Measurements from ENCODE around the gene DHX57. TPM values are rescaled to one million over a fixed set of nuclear protein-coding genes. Genes with fewer than 3 reads are reported as not detected.

Gene DHX57
- total RNA-seq, 1 donor, result 19.5 TPM

DNA sequence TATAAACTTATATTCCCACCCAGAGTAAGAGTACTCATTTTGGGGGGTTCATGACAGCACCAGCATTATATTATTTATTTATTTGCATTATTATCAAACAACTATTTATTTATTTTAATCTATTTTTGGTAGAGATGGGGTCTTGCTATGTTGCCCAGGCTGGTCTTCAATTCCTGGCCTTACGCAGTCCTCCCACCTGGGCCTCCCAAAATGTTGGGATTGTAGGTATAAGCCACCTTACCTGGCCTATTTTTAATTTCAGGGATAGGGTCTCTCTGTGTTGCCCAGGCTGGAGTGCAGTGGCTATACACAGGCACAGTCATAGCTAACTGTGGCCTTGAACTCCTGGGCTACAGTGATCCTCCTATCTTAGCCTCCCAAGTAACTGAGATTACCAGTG lies 67.1 kb downstream of the DHX57 start:
- Histone ChIP-seq H3K4me1 (ENCODE audit: insufficient read depth, low read length) (no peaks in the 10 kb centered on the region), H4K20me1 (ENCODE audit: insufficient read depth, low read length) (no peaks in the 10 kb centered on the region), H3K79me2 (ENCODE audit: insufficient read depth, low read length) (no peaks in the 10 kb centered on the region), H3K27me3 (ENCODE audit: insufficient read depth, low read length) (no peaks in the 10 kb centered on the region), H3K9me3 (ENCODE audit: low read depth, low read length) (no peaks in the 10 kb centered on the region), H3K4me3 (ENCODE audit: insufficient read depth, low read length) (no peak overlapping the region), H2AFZ (ENCODE audit: low read length) (no peak overlapping the region), H3K36me3 (ENCODE audit: insufficient read depth, low read length) (peaks cover 25% of the 10 kb centered on the region), H3K4me2 (ENCODE audit: insufficient read depth, low read length) (no peak overlapping the region), H3K27ac (ENCODE audit: low read depth, low read length) (no peak overlapping the region)
- TF ChIP-seq, protein P1, sequence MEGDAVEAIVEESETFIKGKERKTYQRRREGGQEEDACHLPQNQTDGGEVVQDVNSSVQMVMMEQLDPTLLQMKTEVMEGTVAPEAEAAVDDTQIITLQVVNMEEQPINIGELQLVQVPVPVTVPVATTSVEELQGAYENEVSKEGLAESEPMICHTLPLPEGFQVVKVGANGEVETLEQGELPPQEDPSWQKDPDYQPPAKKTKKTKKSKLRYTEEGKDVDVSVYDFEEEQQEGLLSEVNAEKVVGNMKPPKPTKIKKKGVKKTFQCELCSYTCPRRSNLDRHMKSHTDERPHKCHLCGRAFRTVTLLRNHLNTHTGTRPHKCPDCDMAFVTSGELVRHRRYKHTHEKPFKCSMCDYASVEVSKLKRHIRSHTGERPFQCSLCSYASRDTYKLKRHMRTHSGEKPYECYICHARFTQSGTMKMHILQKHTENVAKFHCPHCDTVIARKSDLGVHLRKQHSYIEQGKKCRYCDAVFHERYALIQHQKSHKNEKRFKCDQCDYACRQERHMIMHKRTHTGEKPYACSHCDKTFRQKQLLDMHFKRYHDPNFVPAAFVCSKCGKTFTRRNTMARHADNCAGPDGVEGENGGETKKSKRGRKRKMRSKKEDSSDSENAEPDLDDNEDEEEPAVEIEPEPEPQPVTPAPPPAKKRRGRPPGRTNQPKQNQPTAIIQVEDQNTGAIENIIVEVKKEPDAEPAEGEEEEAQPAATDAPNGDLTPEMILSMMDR (IDR thresholded peaks at IDR 0.05; ENCODE audit: extremely low read depth, low read depth, low read length), result no peak
- DNase-seq (ENCODE audit: insufficient read length, low spot score, missing footprints), result no peak

DNA sequence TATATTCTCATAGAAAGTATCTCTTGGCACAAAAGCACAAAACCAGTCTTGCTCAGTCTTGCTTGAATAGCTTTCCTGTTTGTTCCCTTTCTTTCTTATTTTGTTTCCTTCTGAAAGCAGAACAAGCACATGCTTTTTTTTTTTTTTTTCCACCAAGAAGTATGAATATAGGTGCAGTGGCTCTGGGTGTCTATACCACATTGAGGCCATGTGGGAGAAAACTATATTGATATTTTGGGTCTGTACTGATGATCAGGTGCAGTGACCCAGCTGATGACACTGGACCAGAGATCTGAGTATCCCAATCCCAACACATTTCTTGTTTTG lies 69.0 kb downstream of the DHX57 start:
- TF ChIP-seq, protein P1 (IDR thresholded peaks at IDR 0.05; ENCODE audit: extremely low read depth, low read depth, low read length), result no peak
- H3K36me3 ChIP-seq (ENCODE audit: insufficient read depth, low read length), result peaks cover 28% of the 10 kb centered on the region
- DNase-seq (ENCODE audit: insufficient read length, low spot score, missing footprints), result no peak
- H2AFZ ChIP-seq (ENCODE audit: low read length), result no peak overlapping the region
- H3K27ac ChIP-seq (ENCODE audit: low read depth, low read length), result no peak overlapping the region
- no peak overlapping the region for H3K4me2 ChIP-seq (ENCODE audit: insufficient read depth, low read length)
- no peaks in the 10 kb centered on the region for H3K27me3 ChIP-seq (ENCODE audit: insufficient read depth, low read length)
- H3K79me2 ChIP-seq (ENCODE audit: insufficient read depth, low read length), result no peaks in the 10 kb centered on the region
- no peak overlapping the region for H3K4me3 ChIP-seq (ENCODE audit: insufficient read depth, low read length)
- H4K20me1 ChIP-seq (ENCODE audit: insufficient read depth, low read length), result no peaks in the 10 kb centered on the region
- H3K4me1 ChIP-seq (ENCODE audit: insufficient read depth, low read length), result no peaks in the 10 kb centered on the region
- no peaks in the 10 kb centered on the region for H3K9me3 ChIP-seq (ENCODE audit: low read depth, low read length)

DNA sequence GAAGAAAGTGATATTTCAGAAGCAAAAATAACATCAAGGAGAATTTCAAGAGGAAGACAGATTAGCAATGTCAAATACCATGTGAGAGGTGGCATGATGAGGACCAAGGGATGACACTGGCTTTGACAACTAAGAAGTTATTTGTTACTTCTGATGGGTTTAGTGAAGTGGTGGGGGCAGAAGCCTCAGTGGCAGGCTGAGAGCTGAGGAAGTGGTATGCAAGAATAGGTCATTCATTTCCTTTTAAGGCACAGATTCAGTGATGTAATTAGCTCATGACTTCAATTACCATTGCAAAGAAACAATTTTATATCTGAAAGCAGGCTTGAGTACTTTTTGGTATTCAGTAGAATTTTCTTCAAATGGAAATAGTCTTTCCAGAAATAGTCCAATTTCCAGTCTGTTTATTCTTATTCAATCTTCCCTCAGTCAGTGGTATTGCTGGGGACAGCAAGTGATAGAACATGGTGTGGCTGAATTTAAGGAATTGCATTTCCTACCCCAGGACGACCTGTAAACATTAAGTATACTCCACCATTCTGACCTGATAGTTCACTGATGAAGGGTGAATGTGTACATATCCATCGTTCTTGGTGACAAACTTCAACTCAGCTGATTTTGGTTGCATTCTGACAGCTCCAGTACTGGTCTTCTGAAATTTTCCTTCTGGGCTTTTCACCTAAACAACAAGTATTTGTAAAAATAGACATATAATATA lies 69.6 kb downstream of the DHX57 start:
- Histone ChIP-seq H3K9me3 (ENCODE audit: low read depth, low read length) (no peaks in the 10 kb centered on the region), H2AFZ (ENCODE audit: low read length) (no peak overlapping the region), H3K4me2 (ENCODE audit: insufficient read depth, low read length) (no peak overlapping the region), H3K4me1 (ENCODE audit: insufficient read depth, low read length) (no peaks in the 10 kb centered on the region), H3K36me3 (ENCODE audit: insufficient read depth, low read length) (peaks cover 25% of the 10 kb centered on the region), H3K27me3 (ENCODE audit: insufficient read depth, low read length) (no peaks in the 10 kb centered on the region), H3K27ac (ENCODE audit: low read depth, low read length) (no peak overlapping the region), H3K79me2 (ENCODE audit: insufficient read depth, low read length) (no peaks in the 10 kb centered on the region), H4K20me1 (ENCODE audit: insufficient read depth, low read length) (no peaks in the 10 kb centered on the region), H3K4me3 (ENCODE audit: insufficient read depth, low read length) (no peak overlapping the region)
- peak; percentile 29 for DNase-seq (ENCODE audit: insufficient read length, low spot score, missing footprints)
- TF ChIP-seq, protein P1 (IDR thresholded peaks at IDR 0.05; ENCODE audit: extremely low read depth, low read depth, low read length), result no peak

DNA sequence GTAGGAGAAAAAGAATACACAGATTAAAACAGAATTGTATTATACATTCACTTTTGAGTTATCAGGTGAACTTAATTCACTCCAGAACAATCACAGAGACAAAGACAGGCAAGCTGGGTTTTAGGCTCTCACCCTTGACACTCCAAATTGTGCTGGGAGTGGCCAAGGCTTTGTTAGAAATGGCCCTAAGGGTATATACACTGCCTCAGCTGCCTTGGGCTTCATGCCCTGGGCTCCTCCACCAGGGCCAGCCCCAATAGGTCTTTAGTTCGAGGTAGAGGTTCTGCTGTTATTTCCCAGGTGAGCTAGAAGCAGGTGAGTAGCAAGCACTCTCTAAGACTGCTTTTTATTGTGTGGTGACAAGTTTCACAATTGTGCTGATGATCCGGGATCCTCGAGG lies 77.8 kb downstream of the DHX57 start:
- no peak for DNase-seq (ENCODE audit: insufficient read length, low spot score, missing footprints)
- no peak overlapping the region for H3K27ac ChIP-seq (ENCODE audit: low read depth, low read length)
- peaks cover 7% of the 10 kb centered on the region for H3K36me3 ChIP-seq (ENCODE audit: insufficient read depth, low read length)
- no peak overlapping the region for H3K4me2 ChIP-seq (ENCODE audit: insufficient read depth, low read length)
- no peaks in the 10 kb centered on the region for H3K9me3 ChIP-seq (ENCODE audit: low read depth, low read length)
- H2AFZ ChIP-seq (ENCODE audit: low read length), result no peak overlapping the region
- no peaks in the 10 kb centered on the region for H3K4me1 ChIP-seq (ENCODE audit: insufficient read depth, low read length)
- TF ChIP-seq, protein P1 (IDR thresholded peaks at IDR 0.05; ENCODE audit: extremely low read depth, low read depth, low read length), result no peak
- no peaks in the 10 kb centered on the region for H3K79me2 ChIP-seq (ENCODE audit: insufficient read depth, low read length)
- H3K27me3 ChIP-seq (ENCODE audit: insufficient read depth, low read length), result no peaks in the 10 kb centered on the region
- no peak overlapping the region for H3K4me3 ChIP-seq (ENCODE audit: insufficient read depth, low read length)
- no peaks in the 10 kb centered on the region for H4K20me1 ChIP-seq (ENCODE audit: insufficient read depth, low read length)

Data from osteoblast (primary cell).